ENCODE results near the gene MYF5. TPM values are rescaled to one million over a fixed set of nuclear protein-coding genes. Genes with fewer than 3 reads are reported as not detected.

MYF5 gene
- total RNA-seq, 2 experiments from 2014 or later = not detected

- CTCF ChIA-PET = no interaction called here
- no peak overlapping the region for H3K27ac Mint-ChIP-seq
Measured at GRCh38 chr12:80704420-80704819, 12.3 kb upstream of the MYF5 start.

DNA sequence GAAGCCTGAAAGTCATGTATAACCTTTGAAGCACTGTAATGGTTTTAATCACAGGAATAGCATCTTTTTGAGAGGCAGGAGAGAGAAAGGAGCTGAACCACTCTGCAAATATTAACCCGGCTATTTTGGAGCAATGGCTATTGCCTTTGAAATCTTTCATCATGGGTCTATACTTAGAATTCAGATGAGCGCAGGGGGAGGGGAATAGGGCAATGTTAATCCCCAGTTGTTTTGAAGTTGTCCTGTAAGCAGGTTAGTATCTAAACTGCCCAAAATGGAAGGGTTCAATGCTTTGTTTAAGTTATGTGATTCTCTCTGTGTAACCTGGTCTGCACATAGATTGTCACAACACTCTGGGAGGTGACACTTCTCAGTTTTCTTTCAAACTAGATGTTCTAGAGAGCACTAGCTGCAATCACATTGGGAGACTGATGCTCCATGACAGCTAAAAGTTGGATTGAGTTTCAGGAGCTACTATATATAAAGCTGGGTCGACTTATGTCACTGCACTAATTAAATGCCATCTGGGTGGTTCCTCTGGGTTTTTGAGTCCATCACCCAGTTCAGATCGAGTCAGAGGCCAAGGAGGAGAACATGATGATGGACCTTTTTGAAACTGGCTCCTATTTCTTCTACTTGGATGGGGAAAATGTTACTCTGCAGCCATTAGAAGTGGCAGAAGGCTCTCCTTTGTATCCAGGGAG is 9.4 kb upstream of the MYF5 start, which contains the start of gene MYF6:
Gene MYF6 (plus strand): TSS at position 509 of the 704 bp plus-strand sequence. CDS start 86 bp downstream, at position 595.
- ChIA-PET CTCF (no interaction called here), POLR2A (no interaction called here)
- TF ChIP-seq, protein P1, sequence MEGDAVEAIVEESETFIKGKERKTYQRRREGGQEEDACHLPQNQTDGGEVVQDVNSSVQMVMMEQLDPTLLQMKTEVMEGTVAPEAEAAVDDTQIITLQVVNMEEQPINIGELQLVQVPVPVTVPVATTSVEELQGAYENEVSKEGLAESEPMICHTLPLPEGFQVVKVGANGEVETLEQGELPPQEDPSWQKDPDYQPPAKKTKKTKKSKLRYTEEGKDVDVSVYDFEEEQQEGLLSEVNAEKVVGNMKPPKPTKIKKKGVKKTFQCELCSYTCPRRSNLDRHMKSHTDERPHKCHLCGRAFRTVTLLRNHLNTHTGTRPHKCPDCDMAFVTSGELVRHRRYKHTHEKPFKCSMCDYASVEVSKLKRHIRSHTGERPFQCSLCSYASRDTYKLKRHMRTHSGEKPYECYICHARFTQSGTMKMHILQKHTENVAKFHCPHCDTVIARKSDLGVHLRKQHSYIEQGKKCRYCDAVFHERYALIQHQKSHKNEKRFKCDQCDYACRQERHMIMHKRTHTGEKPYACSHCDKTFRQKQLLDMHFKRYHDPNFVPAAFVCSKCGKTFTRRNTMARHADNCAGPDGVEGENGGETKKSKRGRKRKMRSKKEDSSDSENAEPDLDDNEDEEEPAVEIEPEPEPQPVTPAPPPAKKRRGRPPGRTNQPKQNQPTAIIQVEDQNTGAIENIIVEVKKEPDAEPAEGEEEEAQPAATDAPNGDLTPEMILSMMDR (IDR thresholded peaks at IDR 0.05) = no peak
- Mint-ChIP-seq H3K4me3 (no peak within 1 kb of the TSS), H3K27me3 (peaks cover 54% of the 10 kb centered on the region), H3K36me3 (ENCODE audit: low read depth) (no peaks in the 10 kb centered on the region), H3K9me3 (no peaks in the 10 kb centered on the region), H3K4me1 (ENCODE audit: low read depth) (no peaks in the 10 kb centered on the region), H3K27ac (no peak within 1 kb of the TSS)
- intact Hi-C loops (cut with DNase I, micrococcal nuclease) = no loop called here
- peaks cover 0 to 20% of the 10 kb centered on the region in 2 experiments for H3K9me3 ChIP-seq (ENCODE audit: control insufficient read depth in 1 of 2, insufficient read depth in 1 of 2, low read length in 2 of 2)
- DNase-seq (no peak), ATAC-seq (ENCODE audit: poor library complexity) (no peak)
- H3K27ac ChIP-seq (ENCODE audit: low read depth in 1 of 2, low read length in 2 of 2) = no peak within 1 kb of the TSS
- no peak within 1 kb of the TSS for H3K4me3 ChIP-seq (ENCODE audit: low read length)
- H3K4me1 ChIP-seq (ENCODE audit: insufficient read depth, low read length) = no peaks in the 10 kb centered on the region
- peaks cover 21 to 25% of the 10 kb centered on the region in 2 experiments for H3K27me3 ChIP-seq (ENCODE audit: control insufficient read depth in 1 of 2, insufficient read depth in 2 of 2, low read length in 2 of 2)
- no peaks in the 10 kb centered on the region for H3K36me3 ChIP-seq (ENCODE audit: insufficient read depth, low read length)

More at GRCh38 chr12:80704420-80704819, 12.3 kb upstream of the MYF5 start:
- Histone ChIP-seq H3K27ac (ENCODE audit: low read depth in 1 of 2, low read length in 2 of 2) (no peak overlapping the region), H3K36me3 (ENCODE audit: insufficient read depth, low read length) (no peaks in the 10 kb centered on the region), H3K4me3 (ENCODE audit: low read length) (no peak overlapping the region), H3K4me1 (ENCODE audit: insufficient read depth, low read length) (no peaks in the 10 kb centered on the region), H3K27me3 (ENCODE audit: control insufficient read depth in 1 of 2, insufficient read depth in 2 of 2, low read length in 2 of 2) (peaks cover 12 to 14% of the 10 kb centered on the region in 2 experiments), H3K9me3 (ENCODE audit: control insufficient read depth in 1 of 2, insufficient read depth in 1 of 2, low read length in 2 of 2) (peaks cover 0 to 14% of the 10 kb centered on the region in 2 experiments)
- TF ChIP-seq, protein P1 (IDR thresholded peaks at IDR 0.05) = no peak
- DNase-seq (no peak), ATAC-seq (ENCODE audit: poor library complexity) (no peak)
- Mint-ChIP-seq H3K9me3 (no peaks in the 10 kb centered on the region), H3K4me3 (no peak overlapping the region), H3K27me3 (peaks cover 30% of the 10 kb centered on the region), H3K4me1 (ENCODE audit: low read depth) (no peaks in the 10 kb centered on the region), H3K36me3 (ENCODE audit: low read depth) (no peaks in the 10 kb centered on the region)
- intact Hi-C loops (cut with DNase I, micrococcal nuclease) = no loop called here
- POLR2A ChIA-PET = no interaction called here

DNA sequence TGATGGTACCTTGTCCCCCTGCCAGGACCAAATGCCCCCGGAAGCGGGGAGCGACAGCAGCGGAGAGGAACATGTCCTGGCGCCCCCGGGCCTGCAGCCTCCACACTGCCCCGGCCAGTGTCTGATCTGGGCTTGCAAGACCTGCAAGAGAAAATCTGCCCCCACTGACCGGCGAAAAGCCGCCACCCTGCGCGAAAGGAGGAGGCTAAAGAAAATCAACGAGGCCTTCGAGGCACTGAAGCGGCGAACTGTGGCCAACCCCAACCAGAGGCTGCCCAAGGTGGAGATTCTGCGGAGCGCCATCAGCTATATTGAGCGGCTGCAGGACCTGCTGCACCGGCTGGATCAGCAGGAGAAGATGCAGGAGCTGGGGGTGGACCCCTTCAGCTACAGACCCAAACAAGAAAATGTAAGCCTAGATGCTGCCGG is 8.9 kb upstream of the MYF5 start:
- CTCF ChIA-PET = no interaction called here
- no peak for DNase-seq
- H3K9me3 ChIP-seq (ENCODE audit: control insufficient read depth in 1 of 2, insufficient read depth in 1 of 2, low read length in 2 of 2) = peaks cover 0 to 20% of the 10 kb centered on the region in 2 experiments
- H3K4me3 ChIP-seq (ENCODE audit: low read length) = no peak overlapping the region
- TF ChIP-seq, protein P1 (IDR thresholded peaks at IDR 0.05) = no peak
- H3K27ac Mint-ChIP-seq = no peak overlapping the region
- POLR2A ChIA-PET = no interaction called here
- H3K36me3 Mint-ChIP-seq (ENCODE audit: low read depth) = no peaks in the 10 kb centered on the region
- peaks cover 21 to 25% of the 10 kb centered on the region in 2 experiments for H3K27me3 ChIP-seq (ENCODE audit: control insufficient read depth in 1 of 2, insufficient read depth in 2 of 2, low read length in 2 of 2)
- H3K27ac ChIP-seq (ENCODE audit: low read depth in 1 of 2, low read length in 2 of 2) = no peak overlapping the region
- H3K27me3 Mint-ChIP-seq = peaks cover 60% of the 10 kb centered on the region
- no peaks in the 10 kb centered on the region for H3K4me1 ChIP-seq (ENCODE audit: insufficient read depth, low read length)
- intact Hi-C loops (cut with DNase I, micrococcal nuclease) = no loop called here
- no peaks in the 10 kb centered on the region for H3K9me3 Mint-ChIP-seq
- no peak overlapping the region for H3K4me3 Mint-ChIP-seq
- ATAC-seq (ENCODE audit: poor library complexity) = no peak
- no peaks in the 10 kb centered on the region for H3K36me3 ChIP-seq (ENCODE audit: insufficient read depth, low read length)
- no peaks in the 10 kb centered on the region for H3K4me1 Mint-ChIP-seq (ENCODE audit: low read depth)

All from CD4-positive, alpha-beta T cell (primary cell).